ENCODE data around the gene PAX8.
"Not testable (repeated sequence)": the region's sequence is repeated elsewhere in the genome, so short reads cannot be mapped to it uniquely, and the experiment has no call there.

GRCh38 chr2:113297590-113297989, 18.9 kb upstream of the PAX8 start:
- TF ChIP-seq, protein P1, sequence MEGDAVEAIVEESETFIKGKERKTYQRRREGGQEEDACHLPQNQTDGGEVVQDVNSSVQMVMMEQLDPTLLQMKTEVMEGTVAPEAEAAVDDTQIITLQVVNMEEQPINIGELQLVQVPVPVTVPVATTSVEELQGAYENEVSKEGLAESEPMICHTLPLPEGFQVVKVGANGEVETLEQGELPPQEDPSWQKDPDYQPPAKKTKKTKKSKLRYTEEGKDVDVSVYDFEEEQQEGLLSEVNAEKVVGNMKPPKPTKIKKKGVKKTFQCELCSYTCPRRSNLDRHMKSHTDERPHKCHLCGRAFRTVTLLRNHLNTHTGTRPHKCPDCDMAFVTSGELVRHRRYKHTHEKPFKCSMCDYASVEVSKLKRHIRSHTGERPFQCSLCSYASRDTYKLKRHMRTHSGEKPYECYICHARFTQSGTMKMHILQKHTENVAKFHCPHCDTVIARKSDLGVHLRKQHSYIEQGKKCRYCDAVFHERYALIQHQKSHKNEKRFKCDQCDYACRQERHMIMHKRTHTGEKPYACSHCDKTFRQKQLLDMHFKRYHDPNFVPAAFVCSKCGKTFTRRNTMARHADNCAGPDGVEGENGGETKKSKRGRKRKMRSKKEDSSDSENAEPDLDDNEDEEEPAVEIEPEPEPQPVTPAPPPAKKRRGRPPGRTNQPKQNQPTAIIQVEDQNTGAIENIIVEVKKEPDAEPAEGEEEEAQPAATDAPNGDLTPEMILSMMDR (IDR thresholded peaks at IDR 0.05; ENCODE audit: borderline replicate concordance, extremely low read depth, low read length, poor library complexity, severe bottlenecking), result peak; percentile 54
- TF ChIP-seq EZH2 (IDR thresholded peaks at IDR 0.05; ENCODE audit: borderline replicate concordance, low read depth, low read length, severe bottlenecking), result not testable (repeated sequence)

Data from DND-41 (cell line).